ENCODE measurements around the gene SPDYE18.
"Not testable (repeated sequence)": the region's sequence is repeated elsewhere in the genome, so short reads cannot be mapped to it uniquely, and the experiment has no call there.

SPDYE18 gene, protein sequence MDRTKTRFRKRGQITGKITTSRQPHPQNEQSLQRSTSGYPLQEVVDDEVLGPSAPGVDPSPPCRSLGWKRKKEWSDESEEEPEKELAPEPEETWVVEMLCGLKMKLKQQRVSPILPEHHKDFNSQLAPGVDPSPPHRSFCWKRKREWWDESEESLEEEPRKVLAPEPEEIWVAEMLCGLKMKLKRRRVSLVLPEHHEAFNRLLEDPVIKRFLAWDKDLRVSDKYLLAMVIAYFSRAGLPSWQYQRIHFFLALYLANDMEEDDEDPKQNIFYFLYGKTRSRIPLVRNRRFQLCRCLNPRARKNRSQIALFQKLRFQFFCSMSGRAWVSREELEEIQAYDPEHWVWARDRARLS

DNA sequence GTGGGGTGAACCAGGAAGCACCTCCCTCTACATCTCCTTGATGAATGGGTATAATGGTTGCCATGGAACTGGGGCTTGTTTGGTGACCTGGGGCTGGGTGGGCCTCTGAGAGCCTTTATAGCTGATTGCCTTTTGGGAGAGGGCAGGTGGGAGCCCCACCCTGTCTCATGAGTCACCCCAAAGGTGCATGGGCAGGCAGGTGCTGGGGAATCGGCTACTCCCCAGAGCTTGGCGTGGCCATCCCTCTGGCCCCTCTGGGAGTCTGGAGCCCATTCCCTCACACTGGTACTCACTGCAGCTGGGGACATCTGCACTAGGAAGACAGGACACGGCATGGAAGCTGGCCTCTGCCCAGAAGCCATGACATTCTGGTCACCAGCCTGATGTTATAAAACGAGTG, at the start of gene SPDYE18:
TSS of gene SPDYE18 (minus strand) at position 2 of the 400 bp plus-strand sequence. CDS start 2,046 bp downstream, outside the sequence.
- H3K27ac Mint-ChIP-seq; H3K27me3 Mint-ChIP-seq; H3K4me1 Mint-ChIP-seq; DNase-seq; ATAC-seq (replicated peaks); H3K9me3 Mint-ChIP-seq; H3K4me3 Mint-ChIP-seq: not testable (repeated sequence)
- H3K36me3 Mint-ChIP-seq, result peaks cover 3 to 21% of the 10 kb centered on the region in 2 donors

DNA sequence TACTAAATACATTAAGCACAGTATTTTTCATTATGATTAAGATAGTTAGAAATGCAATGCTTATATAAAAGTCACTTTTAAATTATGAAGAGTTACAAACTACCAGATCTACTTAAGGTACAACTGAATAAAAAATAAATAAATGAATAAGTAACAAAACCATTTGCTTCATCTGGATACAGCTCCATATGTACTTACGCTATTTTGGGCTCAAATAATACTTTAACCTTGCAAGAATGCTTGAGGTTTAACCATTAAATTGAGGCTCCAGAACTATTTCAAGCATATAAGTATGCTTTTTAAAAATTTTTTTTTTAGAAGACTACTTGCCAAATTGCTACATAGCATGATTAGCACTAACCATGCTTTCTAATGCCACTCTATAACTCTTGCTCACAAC, 46.0 kb upstream of the SPDYE18 start:
- ATAC-seq (replicated peaks); H3K36me3 Mint-ChIP-seq; H3K9me3 Mint-ChIP-seq; DNase-seq; H3K4me3 Mint-ChIP-seq; H3K27ac Mint-ChIP-seq; H3K4me1 Mint-ChIP-seq; H3K27me3 Mint-ChIP-seq: not testable (repeated sequence)

DNA sequence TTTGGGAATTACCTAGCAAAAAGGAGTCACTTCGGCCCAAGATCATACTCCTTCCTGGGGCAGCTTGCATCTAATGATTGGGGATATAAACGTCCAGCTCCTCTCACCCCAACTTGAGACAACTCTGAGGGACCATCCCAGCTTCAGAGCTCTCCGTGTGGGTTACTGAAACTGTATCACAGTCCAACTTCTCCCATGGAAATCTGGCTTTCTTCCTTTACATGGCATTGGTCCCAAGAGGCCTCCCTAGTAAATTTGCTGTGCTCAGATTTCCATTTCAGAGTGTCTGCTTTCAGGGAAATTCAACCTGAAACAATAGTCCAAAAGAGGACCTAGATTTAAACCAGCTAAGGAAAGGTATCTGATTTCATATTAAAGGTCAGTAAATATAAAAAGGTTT, 45.3 kb upstream of the SPDYE18 start:
- not testable (repeated sequence) for H3K27me3 Mint-ChIP-seq; DNase-seq; H3K4me3 Mint-ChIP-seq; ATAC-seq (replicated peaks); H3K4me1 Mint-ChIP-seq; H3K27ac Mint-ChIP-seq; H3K9me3 Mint-ChIP-seq; H3K36me3 Mint-ChIP-seq

DNA sequence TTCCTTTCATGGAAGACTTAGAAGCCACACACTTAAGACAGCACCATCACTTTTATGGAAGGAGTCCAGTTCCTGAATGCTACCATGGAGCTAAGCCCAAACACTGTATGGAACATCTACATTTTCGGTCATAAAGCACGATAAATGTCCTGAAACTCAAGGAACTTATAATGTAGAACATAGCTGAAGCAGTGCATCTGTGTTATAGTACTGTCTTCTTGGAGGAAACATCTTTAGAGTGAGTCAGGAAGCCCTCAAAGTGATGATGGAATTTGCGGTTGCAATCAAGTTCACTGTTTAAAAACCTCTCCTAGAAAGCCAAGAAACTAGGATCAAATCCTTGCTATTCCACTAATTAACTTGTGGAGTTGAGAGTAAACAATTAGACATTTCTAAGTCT, 43.5 kb upstream of the SPDYE18 start:
- not testable (repeated sequence) for H3K4me1 Mint-ChIP-seq; ATAC-seq (replicated peaks); H3K9me3 Mint-ChIP-seq; H3K36me3 Mint-ChIP-seq; DNase-seq; H3K4me3 Mint-ChIP-seq; H3K27me3 Mint-ChIP-seq; H3K27ac Mint-ChIP-seq

DNA sequence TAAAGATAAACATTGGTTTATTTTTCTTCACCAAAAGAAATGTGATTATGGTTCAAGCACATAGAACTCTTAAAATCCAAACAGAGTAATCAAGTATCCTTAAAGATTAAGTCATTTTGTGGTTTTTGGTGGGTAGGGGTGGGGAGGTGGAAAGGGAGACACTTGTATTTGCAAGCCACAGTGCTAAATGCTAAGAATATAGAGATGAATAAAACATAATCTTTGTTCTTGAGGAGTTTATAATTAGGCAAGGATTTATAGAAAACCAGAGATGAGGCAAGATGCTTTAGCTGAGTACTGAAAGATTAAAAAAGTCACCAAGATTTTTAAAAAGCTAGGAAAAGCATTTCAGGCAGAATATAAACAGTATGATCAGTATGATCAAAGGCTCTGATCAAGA, 40.3 kb upstream of the SPDYE18 start:
- H3K9me3 Mint-ChIP-seq, H3K27ac Mint-ChIP-seq: not testable (repeated sequence)

DNA sequence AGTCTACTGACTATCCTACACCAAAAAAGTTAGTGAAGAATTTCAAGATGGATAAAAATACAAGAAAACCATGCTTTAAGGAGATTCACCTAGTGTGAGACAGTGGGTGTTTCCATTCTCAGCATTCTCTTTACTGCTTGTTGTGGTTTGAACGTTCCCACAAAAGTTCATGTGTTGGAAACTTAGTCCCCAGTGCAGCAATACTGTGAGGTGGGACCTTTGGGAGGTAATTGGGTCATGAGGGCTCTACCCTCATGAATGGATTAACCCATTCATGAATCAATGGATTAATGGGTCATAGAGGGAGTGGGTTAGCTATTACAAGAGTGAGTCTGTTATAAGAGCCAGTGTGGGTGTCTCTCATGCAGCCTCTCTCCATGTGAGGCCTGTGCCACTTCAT, 38.8 kb upstream of the SPDYE18 start:
- not testable (repeated sequence) for H3K4me3 Mint-ChIP-seq, H3K36me3 Mint-ChIP-seq, H3K27me3 Mint-ChIP-seq, H3K4me1 Mint-ChIP-seq, H3K9me3 Mint-ChIP-seq, DNase-seq, H3K27ac Mint-ChIP-seq
- ATAC-seq (replicated peaks), result peak in 1 of 2 donors; percentile 47

More for the DNA sequence above, 40.3 kb upstream of the SPDYE18 start:
- not testable (repeated sequence) for H3K36me3 Mint-ChIP-seq; H3K27me3 Mint-ChIP-seq; H3K4me1 Mint-ChIP-seq; DNase-seq; H3K4me3 Mint-ChIP-seq; ATAC-seq (replicated peaks)

DNA sequence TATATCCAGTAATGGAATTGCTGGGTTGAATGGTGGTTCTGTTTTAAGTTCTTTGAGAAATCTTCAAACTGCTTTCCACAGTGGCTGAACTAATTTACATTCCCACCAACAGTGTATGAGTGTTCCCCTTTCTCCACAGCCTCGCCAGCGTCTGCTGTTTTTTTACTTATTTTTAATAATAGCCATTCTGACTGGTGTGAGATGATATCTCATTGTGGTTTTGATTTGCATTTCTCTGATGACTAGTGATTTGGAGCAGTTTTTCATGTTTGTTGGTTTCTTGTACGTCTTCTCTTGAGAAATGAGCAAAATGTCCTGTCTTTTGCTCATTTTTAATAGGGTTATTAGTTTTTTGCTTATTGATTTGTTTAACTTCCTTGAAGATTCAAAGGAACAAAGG, 38.1 kb upstream of the SPDYE18 start:
- not testable (repeated sequence) for H3K36me3 Mint-ChIP-seq; H3K4me3 Mint-ChIP-seq; H3K27ac Mint-ChIP-seq; H3K9me3 Mint-ChIP-seq; ATAC-seq (replicated peaks); H3K4me1 Mint-ChIP-seq; H3K27me3 Mint-ChIP-seq; DNase-seq

DNA sequence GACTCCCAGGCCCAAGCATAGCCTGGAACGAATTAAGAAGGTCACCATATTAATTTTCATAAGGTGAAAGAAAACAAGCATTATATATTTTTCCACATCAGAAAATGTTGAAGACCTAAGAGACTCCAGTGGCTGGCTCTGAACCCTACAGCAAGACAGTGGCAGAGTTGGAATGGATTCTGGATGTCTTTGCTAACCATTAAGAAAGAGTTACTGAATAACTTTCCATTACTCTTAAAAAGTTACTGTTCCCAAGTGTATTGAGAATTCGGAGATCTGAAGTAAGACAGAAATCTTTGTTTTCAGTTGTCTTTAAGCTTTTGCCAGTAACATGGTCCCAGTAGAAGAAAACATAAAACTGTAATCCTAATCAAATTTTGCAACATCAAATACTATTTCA, 29.9 kb upstream of the SPDYE18 start:
- DNase-seq; H3K27me3 Mint-ChIP-seq; ATAC-seq (replicated peaks); H3K9me3 Mint-ChIP-seq; H3K4me3 Mint-ChIP-seq; H3K27ac Mint-ChIP-seq; H3K4me1 Mint-ChIP-seq: not testable (repeated sequence)
- peaks cover 5 to 13% of the 10 kb centered on the region in 2 donors for H3K36me3 Mint-ChIP-seq

DNA sequence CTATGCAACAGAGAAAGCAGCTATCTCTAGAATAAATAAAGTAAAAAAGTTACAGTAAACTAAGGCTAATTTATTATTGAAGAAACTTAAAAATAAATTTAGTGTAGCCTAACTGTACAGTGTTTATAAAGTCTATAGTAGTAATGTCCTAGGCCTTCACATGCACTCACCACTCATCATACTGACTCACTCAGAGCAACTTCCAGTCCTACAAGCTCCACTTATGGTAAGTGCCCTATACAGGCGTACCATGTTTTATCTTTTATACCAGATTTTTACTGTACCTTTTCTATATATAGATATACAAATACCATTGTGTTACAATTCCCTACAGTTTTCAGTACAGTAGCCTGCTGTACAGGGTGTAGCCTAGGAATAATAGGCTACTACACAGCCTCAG, 19.8 kb upstream of the SPDYE18 start:
- H3K9me3 Mint-ChIP-seq; H3K27me3 Mint-ChIP-seq; ATAC-seq (replicated peaks); H3K4me3 Mint-ChIP-seq; H3K4me1 Mint-ChIP-seq; H3K36me3 Mint-ChIP-seq; H3K27ac Mint-ChIP-seq; DNase-seq: not testable (repeated sequence)

DNA sequence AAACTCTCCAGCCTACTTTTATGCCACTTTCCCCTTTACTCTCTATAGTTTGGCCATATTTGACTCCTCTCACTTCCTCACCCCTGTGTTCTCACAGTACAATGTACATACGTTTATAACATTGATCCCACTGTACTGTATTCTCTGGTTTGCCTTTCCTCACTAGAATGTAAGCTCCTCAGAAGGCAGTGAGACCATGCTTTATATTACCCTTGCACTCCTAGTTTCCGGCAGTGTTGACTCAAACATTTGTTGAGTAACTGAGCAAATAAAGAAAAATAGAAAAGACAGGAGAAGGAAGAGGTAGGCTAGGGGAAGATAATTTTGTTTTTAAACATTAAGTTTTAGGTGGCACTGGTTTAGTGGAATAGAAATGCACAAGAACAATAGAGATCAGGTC, 17.9 kb upstream of the SPDYE18 start:
- ATAC-seq (replicated peaks); H3K4me3 Mint-ChIP-seq; H3K9me3 Mint-ChIP-seq; H3K27me3 Mint-ChIP-seq; H3K27ac Mint-ChIP-seq; DNase-seq; H3K4me1 Mint-ChIP-seq: not testable (repeated sequence)
- peaks cover 1 to 13% of the 10 kb centered on the region in 2 donors for H3K36me3 Mint-ChIP-seq

DNA sequence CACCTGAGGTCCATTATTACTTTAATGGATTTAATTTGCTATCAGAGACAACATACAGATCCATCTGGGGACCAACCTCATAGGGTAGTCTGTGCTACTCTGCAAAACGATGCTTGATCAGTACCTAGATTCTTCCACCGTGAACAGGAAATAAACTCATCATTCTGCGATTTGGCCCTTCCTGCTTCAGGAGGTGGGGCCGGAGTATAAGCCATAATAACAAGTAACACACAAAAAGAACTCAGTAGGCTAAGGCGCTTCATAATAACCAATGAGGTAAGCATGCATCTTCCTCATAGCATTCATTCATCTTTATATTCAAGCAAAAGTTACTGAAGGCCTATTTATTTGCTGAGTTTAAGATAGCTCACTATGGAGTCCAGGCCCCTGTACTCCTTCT, 17.3 kb upstream of the SPDYE18 start:
- not testable (repeated sequence) for DNase-seq; ATAC-seq (replicated peaks); H3K27ac Mint-ChIP-seq; H3K4me1 Mint-ChIP-seq; H3K9me3 Mint-ChIP-seq; H3K27me3 Mint-ChIP-seq; H3K4me3 Mint-ChIP-seq
- peaks cover 5 to 16% of the 10 kb centered on the region in 2 donors for H3K36me3 Mint-ChIP-seq

DNA sequence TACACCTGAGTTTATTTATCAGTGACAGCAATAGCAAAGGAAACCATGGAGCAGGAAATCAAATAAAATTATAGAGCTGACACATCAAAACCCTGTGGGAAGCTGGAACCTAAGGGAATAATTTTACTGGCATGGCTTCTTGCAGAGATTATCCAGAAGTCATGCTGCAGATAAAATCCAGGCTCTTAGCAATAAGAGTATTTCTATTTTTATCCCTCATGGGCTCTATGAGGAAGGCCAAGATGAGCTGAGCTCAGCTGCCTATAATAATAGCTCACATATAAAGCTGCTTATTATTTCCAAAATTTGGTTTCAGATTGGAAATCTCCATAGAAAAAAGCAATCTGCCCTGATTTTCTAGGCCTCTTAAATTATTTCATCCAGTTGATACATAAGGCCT, 16.8 kb upstream of the SPDYE18 start:
- H3K4me3 Mint-ChIP-seq; H3K4me1 Mint-ChIP-seq; H3K9me3 Mint-ChIP-seq; ATAC-seq (replicated peaks); H3K27me3 Mint-ChIP-seq; H3K27ac Mint-ChIP-seq; DNase-seq: not testable (repeated sequence)
- H3K36me3 Mint-ChIP-seq, result peaks cover 10 to 21% of the 10 kb centered on the region in 2 donors

DNA sequence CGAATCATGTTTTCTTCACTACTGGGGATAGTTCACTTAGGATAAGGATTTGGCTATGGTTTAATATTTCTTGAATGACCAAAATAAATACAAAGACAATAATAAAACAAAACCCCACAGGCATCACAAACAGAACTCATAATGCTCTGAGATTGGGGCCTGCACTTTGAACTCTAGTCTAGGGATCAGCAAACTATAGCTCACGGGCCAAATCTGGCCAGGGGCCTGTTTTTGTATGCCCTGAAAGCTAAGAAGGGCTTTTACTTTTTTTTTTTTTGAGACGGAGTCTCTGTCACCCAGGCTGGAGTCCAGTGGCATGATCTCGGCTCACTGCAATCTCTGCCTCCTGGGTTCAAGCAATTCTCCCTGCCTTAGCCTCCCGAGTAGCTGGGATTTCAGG, 14.7 kb upstream of the SPDYE18 start:
- H3K4me3 Mint-ChIP-seq; H3K4me1 Mint-ChIP-seq; ATAC-seq (replicated peaks); H3K27ac Mint-ChIP-seq; DNase-seq; H3K27me3 Mint-ChIP-seq; H3K9me3 Mint-ChIP-seq: not testable (repeated sequence)
- H3K36me3 Mint-ChIP-seq, result peaks cover 11 to 23% of the 10 kb centered on the region in 2 donors

DNA sequence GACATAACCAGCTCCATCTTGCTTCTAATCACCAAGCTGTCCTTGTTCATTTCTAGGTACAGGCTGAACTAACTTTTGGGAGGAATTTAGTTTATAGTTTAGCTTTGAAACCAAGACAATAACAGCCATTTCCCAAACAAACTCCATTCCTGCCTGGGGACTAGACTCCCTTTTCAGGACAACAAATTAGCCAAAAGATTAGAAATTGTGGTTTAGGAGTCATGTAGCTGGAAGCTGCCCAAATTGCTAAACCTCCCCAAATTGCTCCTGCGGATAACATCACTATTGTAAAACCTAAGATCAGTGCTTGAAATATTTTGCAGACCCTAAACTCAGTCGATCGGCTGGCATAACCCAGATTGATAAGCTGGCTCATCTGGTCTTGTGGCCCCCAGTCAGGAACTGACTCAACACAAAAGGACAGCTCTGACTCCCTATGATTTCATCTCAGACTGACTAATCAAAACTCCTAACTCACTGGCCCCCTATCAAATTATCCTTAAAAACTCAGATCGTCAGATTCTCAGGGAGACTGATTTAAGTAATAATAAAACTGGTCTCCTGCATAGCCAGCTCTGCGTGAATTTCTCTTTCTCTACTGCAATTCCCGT, 12.5 kb upstream of the SPDYE18 start:
- H3K4me3 Mint-ChIP-seq; H3K4me1 Mint-ChIP-seq; H3K27me3 Mint-ChIP-seq; H3K27ac Mint-ChIP-seq; ATAC-seq (replicated peaks); H3K9me3 Mint-ChIP-seq; DNase-seq: not testable (repeated sequence)
- H3K36me3 Mint-ChIP-seq, result peaks cover 20 to 36% of the 10 kb centered on the region in 2 donors

DNA sequence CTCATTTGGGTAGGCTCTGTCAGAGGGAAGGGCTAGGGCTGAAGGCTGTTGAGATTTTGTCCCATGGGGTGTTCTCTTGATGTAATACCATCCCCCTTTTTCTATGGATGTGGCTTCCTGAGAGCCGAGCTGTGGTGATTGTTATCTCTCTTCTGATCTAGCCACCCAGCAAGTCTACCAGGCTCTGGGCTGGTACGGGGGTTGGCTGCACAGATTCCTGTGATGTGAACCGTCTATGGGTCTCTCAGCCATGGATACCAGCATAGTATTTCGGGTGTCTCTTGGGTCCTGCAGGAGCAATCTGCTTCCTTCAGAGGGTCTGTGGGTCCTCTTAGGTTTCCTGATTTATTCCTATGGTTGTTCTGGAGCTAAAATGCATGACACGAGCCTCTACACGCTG, 8.8 kb upstream of the SPDYE18 start:
- not testable (repeated sequence) for ATAC-seq (replicated peaks); H3K9me3 Mint-ChIP-seq; DNase-seq; H3K27ac Mint-ChIP-seq; H3K27me3 Mint-ChIP-seq; H3K4me3 Mint-ChIP-seq
- H3K36me3 Mint-ChIP-seq, result peaks cover 28 to 50% of the 10 kb centered on the region in 2 donors
- peaks cover 6 to 11% of the 10 kb centered on the region in 2 donors for H3K4me1 Mint-ChIP-seq
